Measurements from ENCODE around the gene ANO4.
"Not testable (repeated sequence)": the region's sequence is repeated elsewhere in the genome, so short reads cannot be mapped to it uniquely, and the experiment has no call there.

ANO4 gene

GRCh38 chr12:100868487-100868886 lies 73.9 kb downstream of the ANO4 start:
- no peak for DNase-seq (ENCODE audit: low read depth in 2 of 2, low spot score in 1 of 2)

- DNase-seq (ENCODE audit: low read depth in 2 of 2, low spot score in 1 of 2): no peak
These were observed 76.7 kb downstream of the ANO4 start for GRCh38 chr12:100871195-100871734.

GRCh38 chr12:100875156-100875555 lies 80.6 kb downstream of the ANO4 start:
- no peak for DNase-seq (ENCODE audit: low read depth in 2 of 2, low spot score in 1 of 2)

GRCh38 chr12:100875771-100876170 lies 81.2 kb downstream of the ANO4 start:
- no peak for DNase-seq (ENCODE audit: low read depth in 2 of 2, low spot score in 1 of 2)

- DNase-seq (ENCODE audit: low read depth in 2 of 2, low spot score in 1 of 2): no peak
These were observed 83.2 kb downstream of the ANO4 start for GRCh38 chr12:100877776-100878175.

- no peak for DNase-seq (ENCODE audit: low read depth in 2 of 2, low spot score in 1 of 2)
These were observed 100.6 kb downstream of the ANO4 start for GRCh38 chr12:100895192-100895591.

GRCh38 chr12:100896192-100896591 lies 101.6 kb downstream of the ANO4 start:
- DNase-seq (ENCODE audit: low read depth in 2 of 2, low spot score in 1 of 2): no peak

GRCh38 chr12:100897240-100897639 lies 102.7 kb downstream of the ANO4 start:
- DNase-seq (ENCODE audit: low read depth in 2 of 2, low spot score in 1 of 2): no peak

- no peak for DNase-seq (ENCODE audit: low read depth in 2 of 2, low spot score in 1 of 2)
These were observed 104.7 kb downstream of the ANO4 start for GRCh38 chr12:100899301-100899700.

GRCh38 chr12:100900808-100901207 lies 106.2 kb downstream of the ANO4 start:
- DNase-seq (ENCODE audit: low read depth in 2 of 2, low spot score in 1 of 2): no peak

GRCh38 chr12:100901266-100901665 lies 106.7 kb downstream of the ANO4 start:
- no peak for DNase-seq (ENCODE audit: low read depth in 2 of 2, low spot score in 1 of 2)

- no peak for DNase-seq (ENCODE audit: low read depth in 2 of 2, low spot score in 1 of 2)
These were observed 109.7 kb downstream of the ANO4 start for GRCh38 chr12:100904270-100904669.

GRCh38 chr12:100908501-100908900 lies 113.9 kb downstream of the ANO4 start:
- no peak for DNase-seq (ENCODE audit: low read depth in 2 of 2, low spot score in 1 of 2)

- no peak for DNase-seq (ENCODE audit: low read depth in 2 of 2, low spot score in 1 of 2)
These were observed 119.5 kb downstream of the ANO4 start for GRCh38 chr12:100913872-100914592.

GRCh38 chr12:100919116-100919515 lies 124.5 kb downstream of the ANO4 start:
- no peak for DNase-seq (ENCODE audit: low read depth in 2 of 2, low spot score in 1 of 2)

GRCh38 chr12:100920493-100920892 lies 125.9 kb downstream of the ANO4 start:
- DNase-seq (ENCODE audit: low read depth in 2 of 2, low spot score in 1 of 2): no peak

GRCh38 chr12:100926669-100927248 lies 132.2 kb downstream of the ANO4 start:
- no peak for DNase-seq (ENCODE audit: low read depth in 2 of 2, low spot score in 1 of 2)

- DNase-seq (ENCODE audit: low read depth in 2 of 2, low spot score in 1 of 2): no peak
These were observed 133.2 kb downstream of the ANO4 start for GRCh38 chr12:100927826-100928225.

- no peak for DNase-seq (ENCODE audit: low read depth in 2 of 2, low spot score in 1 of 2)
These were observed 138.0 kb downstream of the ANO4 start for GRCh38 chr12:100932571-100932970.

GRCh38 chr12:100933531-100933930 lies 139.0 kb downstream of the ANO4 start:
- not testable (repeated sequence) for DNase-seq (ENCODE audit: low read depth in 2 of 2, low spot score in 1 of 2)

GRCh38 chr12:100935929-100936328 lies 141.4 kb downstream of the ANO4 start:
- no peak for DNase-seq (ENCODE audit: low read depth in 2 of 2, low spot score in 1 of 2)

GRCh38 chr12:100936661-100937060 lies 142.1 kb downstream of the ANO4 start:
- DNase-seq (ENCODE audit: low read depth in 2 of 2, low spot score in 1 of 2): no peak

- no peak for DNase-seq (ENCODE audit: low read depth in 2 of 2, low spot score in 1 of 2)
These were observed 145.9 kb downstream of the ANO4 start for GRCh38 chr12:100940503-100940902.
